Inferior parietal cortex (tissue), 1 donor: ENCODE results near the gene NCOA6.
"Not testable (repeated sequence)": the region's sequence is repeated elsewhere in the genome, so short reads cannot be mapped to it uniquely, and the experiment has no call there.

ENCODE experiments used
- DNase-seq: peaks from one replicate; pipeline ENCODE4 v3.0.0-alpha.2; 2016; ENCODE audit errors: extremely low spot score

The NCOA6 gene

DNA sequence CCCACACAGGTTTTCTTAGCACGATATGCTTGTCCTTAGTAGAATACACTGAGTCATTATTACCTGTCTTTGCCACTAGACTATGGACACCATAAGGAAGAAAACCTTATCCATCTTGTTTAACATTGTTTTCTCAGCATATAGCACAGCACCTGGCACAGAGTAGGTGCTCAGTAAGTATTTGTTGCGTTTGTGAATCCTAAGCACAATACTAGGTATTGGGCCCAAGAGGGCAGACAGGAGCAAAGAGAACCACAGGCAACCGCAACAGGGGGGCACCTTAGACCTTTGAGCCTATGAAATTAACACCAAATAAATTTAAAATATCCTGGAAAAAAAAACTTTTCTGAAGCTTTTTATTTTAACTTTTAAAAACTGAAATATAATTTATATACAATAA is 3.7 kb upstream of the NCOA6 start:
- no peak for DNase-seq

DNA sequence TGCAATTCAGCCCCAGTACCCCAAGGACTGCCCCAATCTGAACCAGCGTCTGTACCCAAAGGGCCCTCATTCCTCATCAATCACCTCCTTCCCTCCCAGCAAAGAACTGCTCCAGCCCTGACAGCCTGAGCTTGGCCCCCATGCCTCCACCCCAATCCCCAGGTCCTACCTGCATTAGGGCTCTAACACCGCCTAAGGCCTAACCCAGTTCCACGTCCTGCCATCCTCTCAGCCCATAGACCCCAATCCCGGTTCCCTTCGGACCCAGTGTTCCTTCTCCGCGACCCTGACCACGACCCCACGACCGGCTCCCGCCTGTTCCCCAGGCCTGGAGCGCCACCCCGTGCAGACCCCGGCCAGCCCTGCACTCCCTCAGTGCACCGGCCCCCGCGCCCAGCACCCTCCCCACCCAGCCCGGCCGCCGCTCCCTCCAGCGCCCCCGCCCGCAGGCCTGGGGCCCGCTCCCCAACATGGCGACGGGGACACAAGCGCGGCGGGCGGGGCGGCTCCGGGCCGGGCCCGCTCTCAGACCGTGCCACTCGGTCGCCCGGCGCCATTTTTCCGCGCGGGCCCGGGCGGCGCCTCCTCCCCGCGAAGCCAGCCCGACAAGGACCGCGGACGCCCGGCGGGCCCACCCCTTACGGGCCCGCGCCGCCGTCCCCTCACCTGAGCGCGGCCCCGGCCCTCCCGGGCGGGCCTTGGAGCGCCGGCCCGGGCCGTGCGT is 483 bp downstream of the NCOA6 start:
- peak; percentile 41 for DNase-seq

DNA sequence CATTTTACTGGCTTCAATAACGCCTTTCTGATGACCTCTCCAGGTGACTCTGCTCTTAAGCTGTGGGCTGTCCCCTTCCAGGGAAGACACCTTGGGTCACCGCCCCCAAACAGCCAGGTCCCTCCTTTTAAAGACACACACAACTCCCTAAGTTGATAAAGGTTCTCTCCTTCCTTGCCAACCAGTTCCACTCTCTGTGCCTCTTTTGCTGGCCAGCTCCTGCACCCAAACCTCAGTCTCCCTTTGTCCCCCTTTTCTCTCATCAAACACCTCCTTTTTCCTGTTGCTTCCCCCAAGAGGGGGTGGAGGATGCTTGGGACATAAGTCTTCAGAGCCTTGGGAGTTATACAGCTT is 1.0 kb downstream of the NCOA6 start:
- DNase-seq: peak; percentile 36

DNA sequence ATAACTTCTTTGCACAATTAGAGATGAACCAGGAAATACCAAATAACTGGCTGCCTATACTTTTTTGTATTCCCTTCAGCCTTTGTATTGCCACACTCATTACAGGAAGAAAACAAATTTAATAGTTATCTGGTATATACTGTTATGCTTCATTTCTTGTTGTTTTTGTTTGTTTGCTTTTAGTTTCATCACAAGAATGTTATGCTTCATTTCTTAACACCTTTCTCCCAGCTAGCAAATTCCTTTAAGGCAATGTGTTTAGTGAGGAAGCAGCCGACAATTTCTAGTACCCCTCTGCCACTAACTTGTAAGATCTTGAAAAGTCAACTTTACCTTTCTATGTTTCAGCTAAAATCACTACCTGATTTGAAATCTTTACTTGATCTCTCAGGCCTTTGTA is 1.4 kb downstream of the NCOA6 start:
- no peak for DNase-seq

DNA sequence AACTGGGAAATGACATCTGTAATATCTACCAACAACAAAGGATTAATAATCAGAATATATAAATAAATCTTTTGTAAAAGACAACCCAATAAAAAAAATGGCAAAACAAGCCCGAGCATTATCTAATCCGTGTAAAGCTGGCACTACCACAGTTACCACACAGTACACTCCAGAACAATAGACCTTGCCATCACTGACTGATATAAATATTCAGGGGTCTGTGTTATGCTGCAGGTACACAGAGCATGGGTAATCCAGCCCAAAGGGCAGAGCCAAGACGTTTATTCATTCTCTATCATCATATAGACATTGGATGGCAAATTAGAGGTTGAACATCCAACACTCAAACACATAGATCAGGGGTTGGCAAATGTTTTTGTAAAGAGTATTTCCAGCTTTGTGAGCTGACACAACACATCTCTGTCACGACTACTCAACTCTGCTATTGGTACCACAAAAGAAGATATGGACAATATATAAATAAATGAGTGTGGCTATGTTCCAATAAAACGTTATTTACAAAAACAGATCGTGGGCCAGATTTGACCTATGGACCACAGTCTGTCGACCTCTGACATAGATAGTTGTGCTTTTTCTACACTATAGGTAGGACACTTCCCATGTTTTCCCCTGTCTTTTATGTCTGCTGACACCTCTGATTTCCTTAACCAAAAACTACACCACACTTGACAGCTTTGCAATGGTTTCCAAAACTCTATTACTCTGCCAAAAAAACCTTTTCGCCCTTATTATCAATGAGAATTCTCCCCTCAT is 4.5 kb downstream of the NCOA6 start:
- DNase-seq: no peak

DNA sequence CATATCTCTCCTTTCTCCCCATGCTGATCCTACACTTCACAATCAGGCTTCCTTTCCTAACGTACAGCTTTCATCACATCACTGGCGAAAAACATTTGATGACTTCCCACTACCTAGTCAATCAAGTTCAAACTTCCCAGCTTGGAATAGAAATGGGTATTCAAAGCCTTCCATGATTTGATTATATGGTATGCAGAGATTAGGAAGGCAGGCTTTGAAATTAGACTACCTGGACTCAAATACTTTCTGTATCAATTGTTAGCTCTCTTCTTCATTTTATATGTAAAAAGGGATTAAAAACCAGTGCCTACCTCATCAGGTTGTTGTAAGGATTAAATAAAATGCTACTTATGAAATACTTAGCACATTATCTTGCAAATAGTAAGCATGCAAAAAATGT is 7.7 kb downstream of the NCOA6 start:
- DNase-seq: no peak

DNA sequence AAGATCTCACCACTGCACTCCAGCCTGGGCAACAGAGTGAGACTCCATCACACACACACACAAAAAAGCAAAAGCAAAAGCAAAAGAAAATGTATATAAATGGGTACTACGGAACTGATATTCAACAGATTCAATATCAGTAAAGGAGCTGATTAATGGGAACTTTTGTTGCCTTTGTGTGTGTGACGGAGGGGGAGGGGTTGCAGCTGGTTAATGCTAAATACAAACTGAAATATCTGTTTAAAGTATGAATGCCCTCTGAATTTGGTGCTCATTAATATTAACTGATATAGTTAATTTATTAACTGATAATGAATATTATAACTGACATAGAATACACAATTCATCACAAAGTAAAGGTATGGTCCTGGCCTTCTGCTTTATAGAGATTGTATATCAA is 8.4 kb downstream of the NCOA6 start:
- no peak for DNase-seq

DNA sequence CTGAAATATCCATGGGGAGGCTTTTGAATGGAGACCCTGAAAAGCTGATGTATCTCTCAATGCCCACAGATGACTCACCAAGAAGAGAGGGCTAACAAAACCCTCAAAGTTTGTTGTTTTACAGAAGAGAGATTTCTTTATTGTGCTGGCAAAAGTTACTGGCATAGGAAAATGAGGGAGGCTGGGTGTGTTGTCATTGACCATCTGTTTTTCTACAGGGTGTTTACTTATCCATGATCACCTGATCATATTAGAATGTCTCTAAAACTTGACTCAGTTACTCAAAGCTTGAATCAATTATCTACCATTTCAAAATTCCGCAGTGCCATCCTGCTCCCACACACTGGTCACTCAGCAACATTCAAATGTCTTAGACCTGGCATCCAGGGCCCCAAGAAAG is 9.8 kb downstream of the NCOA6 start:
- no peak for DNase-seq

DNA sequence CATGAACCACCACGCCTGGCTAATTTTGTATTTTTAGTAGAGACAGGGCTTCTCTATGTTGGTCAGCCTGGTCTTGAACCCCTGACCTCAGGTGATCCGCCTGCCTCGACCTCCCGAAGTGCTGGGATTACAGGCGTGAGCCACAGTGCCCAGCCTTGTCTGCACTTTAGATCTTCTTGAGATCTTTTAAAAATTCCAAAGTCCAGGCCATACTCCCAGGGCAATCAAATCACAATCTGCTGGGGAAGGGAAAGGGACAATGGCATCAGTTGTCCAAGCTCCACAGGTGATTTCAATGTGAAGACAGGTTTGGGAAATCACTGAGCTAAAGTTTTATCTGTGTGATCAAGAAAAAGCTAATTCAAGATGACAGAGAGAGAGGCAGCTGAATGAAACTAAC is 16.9 kb downstream of the NCOA6 start:
- no peak for DNase-seq

DNA sequence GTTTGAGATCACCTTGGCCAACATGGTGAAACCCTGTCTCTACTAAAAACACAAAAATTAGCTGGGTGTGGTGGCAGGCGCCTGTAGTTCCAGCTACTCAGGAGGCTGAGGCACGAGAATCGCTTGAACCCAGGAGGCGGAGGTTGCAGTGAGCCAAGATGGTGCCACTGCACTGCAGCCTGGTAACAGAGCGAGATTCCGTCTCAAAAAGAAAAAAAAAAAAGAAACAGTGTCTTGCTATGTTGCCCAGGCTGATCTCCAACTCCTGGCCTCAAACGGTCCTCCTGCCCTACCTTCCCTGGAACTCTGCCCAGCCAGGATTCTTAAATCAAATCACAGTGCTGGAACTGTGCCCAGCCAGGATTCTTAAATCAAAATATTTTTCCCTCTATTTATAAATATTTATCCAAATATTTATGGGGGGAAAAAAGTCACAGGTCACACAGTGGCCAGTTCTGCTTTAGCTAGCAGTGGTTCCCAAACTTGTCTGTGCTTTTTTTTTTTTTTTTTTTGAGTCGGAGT is 17.4 kb downstream of the NCOA6 start:
- not testable (repeated sequence) for DNase-seq

DNA sequence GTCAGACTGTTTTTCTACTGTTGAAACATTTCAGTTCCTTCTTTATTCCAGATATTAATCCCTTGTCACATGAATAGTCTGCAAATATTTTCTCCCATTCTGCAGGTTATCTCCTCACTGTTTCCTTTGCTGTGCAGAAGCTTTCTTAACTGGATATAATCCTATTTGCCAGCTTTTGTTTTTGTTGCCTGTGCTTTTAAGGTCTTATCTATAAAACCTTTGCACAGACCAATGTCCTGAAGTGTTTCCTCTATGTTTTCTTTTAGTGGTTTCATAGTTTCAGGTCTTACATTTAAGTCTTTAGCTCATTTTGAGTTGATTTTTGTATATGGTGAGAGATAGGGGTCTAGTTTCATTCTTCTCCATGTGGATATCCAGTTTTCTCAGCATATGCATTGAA is 19.2 kb downstream of the NCOA6 start:
- DNase-seq: no peak

DNA sequence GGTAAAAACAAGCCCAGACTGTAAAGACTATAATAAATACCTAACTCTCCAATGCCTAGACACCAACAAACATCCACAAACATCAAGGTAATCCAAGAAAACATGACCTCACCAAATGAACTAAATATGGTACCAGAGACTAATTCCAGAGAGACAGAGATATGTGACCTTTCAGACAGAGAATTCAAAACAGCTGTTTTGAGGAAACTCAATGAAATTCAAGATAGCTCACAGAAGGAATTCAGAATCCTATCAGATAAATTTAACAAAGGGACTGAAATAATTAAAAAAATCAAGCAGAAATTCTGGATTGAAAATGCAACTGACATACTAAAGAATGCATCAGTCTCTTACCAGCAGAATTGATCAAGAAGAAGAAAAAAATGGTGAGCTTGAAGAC is 26.6 kb downstream of the NCOA6 start:
- no peak for DNase-seq

DNA sequence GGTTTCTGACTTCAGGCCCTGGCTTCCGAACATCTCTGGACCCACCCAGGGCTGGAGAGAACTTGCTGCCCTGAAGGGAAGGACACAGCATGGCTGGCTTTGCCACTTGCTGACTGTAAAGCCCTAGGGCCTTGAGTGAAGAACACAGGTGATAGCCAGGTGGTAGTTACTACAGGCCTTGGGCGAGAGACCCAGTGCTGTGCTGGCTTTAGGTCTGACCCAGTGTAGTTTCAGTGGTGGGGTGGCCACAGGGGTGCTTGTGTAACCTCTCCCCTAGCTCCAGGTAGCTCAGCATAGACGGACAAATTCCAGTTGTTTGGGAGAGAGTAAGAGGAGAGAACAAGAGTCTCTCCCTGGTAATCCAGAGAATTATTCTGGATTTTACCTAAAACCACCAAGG is 27.1 kb downstream of the NCOA6 start:
- DNase-seq: no peak

DNA sequence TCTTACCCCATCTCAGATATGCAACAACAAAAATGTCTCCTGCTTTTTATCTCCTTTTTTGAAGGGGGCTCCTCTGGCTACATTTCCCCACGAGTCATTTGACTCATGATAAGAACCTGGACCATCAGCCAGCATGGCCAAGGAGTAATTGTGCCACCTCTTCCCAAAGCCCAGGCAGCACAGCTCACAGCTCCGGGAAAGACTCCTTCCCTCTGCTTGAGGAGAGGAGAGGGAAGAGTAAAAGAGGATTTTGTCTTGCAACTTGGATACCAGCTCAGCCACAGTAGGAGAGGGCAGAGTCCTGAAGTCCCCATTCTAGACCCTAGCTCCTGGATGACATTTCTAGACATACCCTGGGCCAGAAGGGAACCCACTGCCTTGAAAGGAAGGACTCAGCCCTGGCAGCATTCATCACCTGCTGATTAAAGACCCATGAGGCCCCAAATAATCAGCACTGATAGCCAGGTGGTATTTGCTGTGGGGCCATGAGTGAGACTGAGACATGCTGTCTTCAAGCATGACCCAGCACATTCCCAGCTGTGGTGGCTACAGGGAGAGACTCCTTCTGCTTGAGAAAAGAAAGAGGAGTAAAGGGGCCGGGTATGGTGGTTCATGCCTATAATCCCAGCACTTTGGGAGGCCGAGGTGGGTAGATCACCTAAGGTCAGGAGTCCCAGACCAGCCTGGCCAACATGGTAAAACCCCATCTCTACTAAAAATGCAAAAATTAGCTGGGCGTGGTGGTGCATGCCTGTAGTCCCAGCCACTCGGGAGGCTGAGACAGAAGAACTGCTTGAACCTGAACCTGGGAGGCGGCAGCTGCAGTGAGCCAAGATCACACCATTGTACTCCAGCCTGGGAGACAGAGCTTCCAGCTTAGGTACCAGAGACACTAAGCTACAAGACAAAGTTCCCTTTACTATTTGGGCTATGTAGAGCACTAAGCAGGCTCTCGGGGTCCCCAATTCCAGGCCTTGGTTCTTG is 28.1 kb downstream of the NCOA6 start:
- no peak for DNase-seq

DNA sequence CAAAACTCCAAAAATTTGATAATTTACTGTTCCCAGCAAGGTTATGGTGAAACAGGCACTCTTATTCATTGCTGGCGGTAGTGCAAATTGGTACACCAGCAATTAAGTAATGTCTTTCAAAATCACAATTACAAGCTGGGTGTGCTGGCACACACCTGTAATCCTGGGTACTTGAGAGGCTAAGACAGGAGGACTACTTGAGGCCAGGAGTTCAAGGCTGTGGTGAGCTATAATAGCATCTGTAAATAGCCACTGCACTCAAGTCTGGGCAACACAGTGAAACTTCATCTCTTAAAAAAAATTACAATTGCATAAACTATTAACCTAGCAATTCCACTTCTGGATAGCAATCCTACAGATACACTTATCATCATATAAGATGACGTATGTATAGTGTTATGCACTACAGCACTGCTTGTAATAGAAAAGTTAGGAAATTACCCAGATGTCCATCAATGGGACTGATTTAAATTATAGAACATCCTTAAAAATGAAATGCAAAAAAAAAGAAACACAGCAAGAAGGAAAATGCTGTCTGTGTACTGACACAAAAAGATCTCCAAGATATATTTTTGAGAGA is 31.4 kb downstream of the NCOA6 start:
- DNase-seq: no peak

DNA sequence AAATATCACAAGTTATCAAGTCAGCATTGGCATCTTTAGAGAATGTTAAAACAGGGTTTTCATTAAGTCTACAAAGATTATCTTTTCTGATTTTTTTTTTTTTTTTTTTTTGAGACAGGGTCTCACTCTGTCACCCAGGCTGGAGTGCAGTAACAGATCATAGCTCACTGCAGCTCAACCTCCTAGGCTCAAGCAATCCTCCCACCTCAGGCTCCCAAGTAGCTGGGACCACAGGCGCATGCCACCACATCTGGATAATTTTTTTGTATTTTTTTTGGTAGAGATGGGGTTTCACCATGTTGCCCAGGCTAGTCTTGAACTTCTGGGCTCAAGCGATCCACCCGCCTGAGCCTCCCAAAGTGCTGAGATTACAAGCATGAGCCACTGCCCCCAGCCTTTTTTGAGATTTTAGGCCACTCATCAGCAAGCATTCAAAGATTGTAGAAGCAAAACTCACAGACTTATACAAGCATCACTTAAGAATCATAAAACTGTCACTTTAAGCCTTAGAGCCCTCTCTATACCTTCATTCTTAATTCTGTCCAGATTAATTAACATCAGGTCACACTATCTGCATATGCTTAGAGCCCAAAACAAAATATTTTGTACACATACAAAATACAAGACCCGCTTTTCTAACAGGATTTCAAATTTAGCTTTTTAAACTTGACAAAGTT is 32.6 kb downstream of the NCOA6 start:
- no peak for DNase-seq

DNA sequence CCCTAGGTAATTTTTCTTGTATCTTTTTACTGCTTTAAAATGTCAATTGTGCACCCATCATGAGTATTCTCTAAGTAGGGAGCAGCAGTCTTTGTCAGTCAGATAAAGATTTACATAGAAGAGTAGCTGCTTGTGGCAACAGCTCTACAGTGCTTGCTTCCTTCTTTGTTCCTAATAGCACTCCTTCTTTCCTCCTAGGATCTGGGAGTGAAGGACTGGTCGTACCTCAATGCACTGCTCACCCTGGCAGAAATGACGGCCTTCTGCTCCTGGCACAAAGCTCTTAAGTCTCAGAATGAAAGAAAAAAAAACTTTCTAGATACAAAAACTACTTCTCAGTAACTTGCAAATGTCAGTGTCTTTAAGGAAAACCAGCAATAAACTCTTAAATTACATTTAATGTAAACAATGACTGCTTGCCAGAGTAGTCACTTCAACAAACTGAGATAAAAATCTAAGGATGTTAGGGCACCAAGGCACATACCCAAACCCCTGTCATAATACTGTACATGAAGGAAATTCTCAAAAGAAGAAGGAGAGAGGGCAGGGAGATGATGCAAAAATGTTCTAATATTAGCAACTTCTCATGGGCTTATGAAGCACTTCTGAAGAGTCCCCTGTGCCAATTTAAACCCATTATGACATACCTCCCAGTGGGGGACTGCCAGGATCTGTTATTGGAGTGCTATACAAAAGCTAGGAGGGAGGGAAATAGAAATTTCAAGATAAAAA is 34.0 kb downstream of the NCOA6 start:
- no peak for DNase-seq

DNA sequence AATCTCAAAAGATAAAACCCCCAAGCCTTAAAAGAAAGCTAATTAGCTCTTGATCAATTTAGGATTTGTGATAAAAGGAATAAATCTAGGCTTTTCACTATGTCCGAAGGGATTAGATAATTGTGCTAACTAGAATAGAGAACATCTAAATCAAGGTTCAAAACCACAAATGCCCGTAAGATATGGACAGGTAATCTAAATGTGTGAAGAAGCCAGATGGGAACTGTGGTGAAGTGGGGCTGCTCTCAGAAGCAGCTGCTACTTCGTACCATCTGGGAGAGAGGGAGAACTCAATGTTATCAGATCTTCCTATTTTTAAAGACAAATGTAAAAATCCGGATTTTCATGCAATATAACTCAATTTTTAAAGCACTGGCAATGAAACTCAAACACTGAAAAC is 44.2 kb downstream of the NCOA6 start:
- DNase-seq: peak; percentile 38

DNA sequence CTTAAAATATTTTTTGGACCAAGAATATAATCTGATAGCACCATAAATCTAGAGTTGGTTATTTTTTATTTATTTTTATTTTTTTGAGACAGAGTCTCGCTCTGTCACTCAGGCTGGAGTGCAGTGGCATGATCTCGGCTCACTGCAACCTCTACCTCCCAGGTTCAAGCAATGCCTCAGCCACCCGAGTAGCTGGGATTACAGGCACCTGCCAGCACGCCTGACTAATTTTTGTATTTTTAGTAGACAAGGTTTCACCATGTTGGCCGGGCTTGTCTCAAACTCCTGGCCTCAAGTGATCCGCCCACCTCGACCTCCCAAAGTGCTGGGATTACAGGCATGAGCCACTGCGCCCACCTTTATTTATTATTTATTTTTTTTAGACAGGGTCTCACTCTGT is 45.2 kb downstream of the NCOA6 start:
- DNase-seq: not testable (repeated sequence)

DNA sequence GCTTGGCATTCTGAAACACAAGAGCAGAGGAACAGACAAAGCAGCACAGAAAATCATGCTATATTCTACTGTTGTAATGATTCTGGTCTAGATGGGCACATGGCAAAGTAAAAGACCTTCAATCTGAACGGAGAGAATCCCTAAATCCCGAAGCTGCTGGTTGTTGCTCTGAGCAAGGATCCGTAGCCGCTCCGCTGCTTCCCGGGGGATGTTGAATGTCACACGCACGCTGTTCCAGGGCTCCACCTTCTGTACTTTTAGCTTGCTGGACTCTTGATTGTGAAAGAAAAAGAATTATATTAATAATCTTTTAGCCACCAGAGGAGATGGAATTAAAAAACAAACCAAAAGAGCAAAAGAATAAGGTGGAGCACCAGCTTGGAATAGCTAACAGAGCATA is 49.3 kb downstream of the NCOA6 start:
- DNase-seq: no peak

DNA sequence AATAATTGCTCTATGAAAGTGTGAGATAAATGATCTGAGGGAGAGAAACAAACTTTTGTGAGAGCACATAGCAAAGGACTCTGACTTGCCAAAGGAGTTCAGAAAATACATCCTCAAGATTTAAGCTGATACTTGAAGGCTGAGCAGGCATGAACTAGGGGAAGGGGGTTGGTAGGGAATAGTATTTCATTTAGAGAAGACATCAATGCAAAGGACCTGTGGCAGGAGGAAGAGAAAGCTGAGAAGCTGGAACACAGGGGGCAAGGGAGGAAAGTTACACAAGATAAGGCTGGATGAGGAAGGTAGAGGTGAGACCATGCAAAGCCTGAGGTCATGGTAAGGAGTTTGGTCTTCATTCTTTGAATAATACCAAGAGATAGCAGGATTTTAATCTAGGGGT is 50.6 kb downstream of the NCOA6 start:
- DNase-seq: no peak
